Uterus (tissue), 4 donors: ENCODE data around the gene TBXAS1. TPM values are rescaled to one million over a fixed set of nuclear protein-coding genes. Genes with fewer than 3 reads are reported as not detected.

Experiments used
- DNase-seq, 2 donors: peaks; one replicate each; pipeline ENCODE4 v3.0.0-alpha.2; 2019 to 2020
- H3K27ac ChIP-seq, 2 donors: fragments of 200-600 bp; sonication (generic); 1 replicate in 1 of 2; 2 replicates in 1 of 2; pipeline ENCODE4 v1.5.1; 2016 to 2018
- H3K27me3 ChIP-seq, 2 donors: fragments of 200-600 bp; sonication (generic); one replicate each; pipeline ENCODE4 v1.5.1; 2018 to 2019; ENCODE audit warnings: control low read depth in 1 of 2
- H3K36me3 ChIP-seq, 2 donors: fragments of 200-600 bp; sonication (generic); one replicate each; pipeline ENCODE4 v1.5.1; 2019; ENCODE audit warnings: control low read depth in 1 of 2
- H3K4me1 ChIP-seq, 2 donors: fragments of 200-600 bp; sonication (generic); one replicate each; pipeline ENCODE4 v1.5.1; 2018 to 2019; ENCODE audit warnings: control low read depth in 1 of 2
- H3K4me3 ChIP-seq, 2 donors: fragments of 200-600 bp; sonication (generic); 1 replicate in 1 of 2; 2 replicates in 1 of 2; pipeline ENCODE4 v1.5.1; 2018 to 2019; ENCODE audit warnings: mild to moderate bottlenecking in 1 of 2
- H3K9me3 ChIP-seq, 2 donors: fragments of 200-600 bp; sonication (generic); one replicate each; pipeline ENCODE4 v1.5.1; 2019; ENCODE audit warnings: control low read depth in 1 of 2
- CTCF ChIP-seq, 4 experiments: fragments of 200-600 bp in 2 of 4; fragments of 450-650 bp in 2 of 4; sonication (generic) in 2 of 4; IDR thresholded peaks; one replicate each; pipeline ENCODE4 v1.5.1; 2016 to 2019; ENCODE audit warnings: antibody characterized with exemption in 4 of 4, mild to moderate bottlenecking in 2 of 4, moderate library complexity in 1 of 4
- POLR2A ChIP-seq, 2 donors: fragments of 450-650 bp; IDR thresholded peaks; one replicate each; pipeline ENCODE4 v1.6.1; 2016; ENCODE audit warnings: antibody characterized with exemption in 2 of 2, mild to moderate bottlenecking in 1 of 2, moderate library complexity in 1 of 2
- intact Hi-C: fragments of 100-400 bp; cut with DNase I; formaldehyde crosslinking; loops from one replicate; pipeline ENCODE4 v1.15.1; 2023; ENCODE audit warnings: low total_unique reads
- total RNA-seq, 4 donors: library from RNA; depleted of rRNA in 3 of 4; stranded (reverse); fragments of >200 nt in 3 of 4; gene quantifications; one replicate each; pipeline versions ENCODE4 v1.1.0 to v1.2.4, GENCODE V29; 2014 to 2023
- donor health status: DM: yes; HTN: yes; CAD: no.

The TBXAS1 gene
- total RNA-seq, 4 donors from 2014 or later = 6.6 to 14.3 (median 11.9) TPM

GRCh38 chr7:140010194-140010895 lies 181.3 kb downstream of the TBXAS1 start:
- H3K27ac ChIP-seq = no peak overlapping the region
- no peak for TF ChIP-seq CTCF (IDR thresholded peaks at IDR 0.05)
- TF ChIP-seq POLR2A (IDR thresholded peaks at IDR 0.05) = no peak
- no peaks in the 10 kb centered on the region for H3K4me1 ChIP-seq
- H3K27me3 ChIP-seq = no peaks in the 10 kb centered on the region
- H3K36me3 ChIP-seq = no peaks in the 10 kb centered on the region
- intact Hi-C loops = no loop called here
- no peak for DNase-seq
- no peaks in the 10 kb centered on the region for H3K9me3 ChIP-seq
- no peak overlapping the region for H3K4me3 ChIP-seq

GRCh38 chr7:140013676-140014075 lies 184.6 kb downstream of the TBXAS1 start:
- no peaks in the 10 kb centered on the region for H3K36me3 ChIP-seq
- no peaks in the 10 kb centered on the region for H3K9me3 ChIP-seq
- TF ChIP-seq CTCF (IDR thresholded peaks at IDR 0.05) = no peak
- no peak for TF ChIP-seq POLR2A (IDR thresholded peaks at IDR 0.05)
- intact Hi-C loops = no loop called here
- no peak overlapping the region for H3K27ac ChIP-seq
- H3K4me1 ChIP-seq = no peaks in the 10 kb centered on the region
- DNase-seq = no peak
- H3K4me3 ChIP-seq = no peak overlapping the region
- H3K27me3 ChIP-seq = no peaks in the 10 kb centered on the region

GRCh38 chr7:140014123-140014522 lies 185.1 kb downstream of the TBXAS1 start:
- TF ChIP-seq POLR2A (IDR thresholded peaks at IDR 0.05) (no peak), CTCF (IDR thresholded peaks at IDR 0.05) (no peak)
- no peak overlapping the region for H3K4me3 ChIP-seq
- no peak overlapping the region for H3K27ac ChIP-seq
- intact Hi-C loops = no loop called here
- H3K27me3 ChIP-seq = no peaks in the 10 kb centered on the region
- H3K9me3 ChIP-seq = no peaks in the 10 kb centered on the region
- DNase-seq = no peak
- no peaks in the 10 kb centered on the region for H3K4me1 ChIP-seq
- H3K36me3 ChIP-seq = no peaks in the 10 kb centered on the region

GRCh38 chr7:140015471-140015970 lies 186.5 kb downstream of the TBXAS1 start:
- Histone ChIP-seq H3K4me1 (no peaks in the 10 kb centered on the region), H3K36me3 (no peaks in the 10 kb centered on the region), H3K9me3 (no peaks in the 10 kb centered on the region), H3K27ac (no peak overlapping the region), H3K27me3 (no peaks in the 10 kb centered on the region), H3K4me3 (no peak overlapping the region)
- TF ChIP-seq POLR2A (IDR thresholded peaks at IDR 0.05) (no peak), CTCF (IDR thresholded peaks at IDR 0.05) (no peak)
- intact Hi-C loops = no loop called here
- DNase-seq = peak in 1 of 2 donors; percentile 10

GRCh38 chr7:140016540-140016939 lies 187.5 kb downstream of the TBXAS1 start:
- Histone ChIP-seq H3K4me1 (no peaks in the 10 kb centered on the region), H3K4me3 (no peak overlapping the region), H3K9me3 (no peaks in the 10 kb centered on the region), H3K27me3 (no peaks in the 10 kb centered on the region), H3K36me3 (no peaks in the 10 kb centered on the region), H3K27ac (no peak overlapping the region)
- TF ChIP-seq CTCF (IDR thresholded peaks at IDR 0.05) = no peak
- no peak for TF ChIP-seq POLR2A (IDR thresholded peaks at IDR 0.05)
- intact Hi-C loops = no loop called here
- no peak for DNase-seq
